GF-D8 (cell line): ENCODE measurements around the gene ZNF213.
"Not testable (repeated sequence)": the region's sequence is repeated elsewhere in the genome, so short reads cannot be mapped to it uniquely, and the experiment has no call there.

Experiments used
- DNase-seq: peaks from one replicate; lab custom pipeline; 2025; lab: John Stamatoyannopoulos, UW

The ZNF213 gene

GRCh38 chr16:3129137-3130131, 5.4 kb upstream of the ZNF213 start:
- DNase-seq: peak; percentile 58

- DNase-seq: peak; percentile 1
Measured at GRCh38 chr16:3131755-3132377, 3.0 kb upstream of the ZNF213 start.

- DNase-seq: no peak
Measured at GRCh38 chr16:3133844-3134243, 985 bp upstream of the ZNF213 start.

- DNase-seq: peak; percentile 1
Measured at GRCh38 chr16:3135126-3135715, 392 bp downstream of the ZNF213 start.

GRCh38 chr16:3137267-3137666, 2.4 kb downstream of the ZNF213 start:
- DNase-seq: no peak

- DNase-seq: no peak
Measured at GRCh38 chr16:3138342-3138741, 3.5 kb downstream of the ZNF213 start.

- DNase-seq: no peak
Measured at GRCh38 chr16:3138823-3139426, 4.1 kb downstream of the ZNF213 start.

- DNase-seq: not testable (repeated sequence)
Measured at GRCh38 chr16:3139561-3139960, 4.7 kb downstream of the ZNF213 start.

- no peak for DNase-seq
Measured at GRCh38 chr16:3140603-3141427, 6.0 kb downstream of the ZNF213 start.

GRCh38 chr16:3141781-3142311, 7.0 kb downstream of the ZNF213 start:
- DNase-seq: no peak

- DNase-seq: no peak
Measured at GRCh38 chr16:3142327-3142726, 7.5 kb downstream of the ZNF213 start.

- DNase-seq: no peak
Measured at GRCh38 chr16:3142770-3143169, 7.9 kb downstream of the ZNF213 start.

- no peak for DNase-seq
Measured at GRCh38 chr16:3143189-3143588, 8.4 kb downstream of the ZNF213 start.

GRCh38 chr16:3143598-3144320, 8.9 kb downstream of the ZNF213 start:
- no peak for DNase-seq

GRCh38 chr16:3144321-3144983, 9.6 kb downstream of the ZNF213 start:
- no peak for DNase-seq

- DNase-seq: no peak
Measured at GRCh38 chr16:3145151-3145550, 10.3 kb downstream of the ZNF213 start.

GRCh38 chr16:3145660-3146059, 10.8 kb downstream of the ZNF213 start:
- DNase-seq: no peak

GRCh38 chr16:3147046-3147756, 12.4 kb downstream of the ZNF213 start:
- DNase-seq: no peak

GRCh38 chr16:3147757-3148104, 12.9 kb downstream of the ZNF213 start:
- no peak for DNase-seq
